HepG2 (cell line): ENCODE data around the gene SSC5D. TPM values are rescaled to one million over a fixed set of nuclear protein-coding genes. Genes with fewer than 3 reads are reported as not detected.

ENCODE experiments used
- ATAC-seq: fragments of 200-7000 bp; cut with Tn5 transposase; 3 replicates; pipeline ENCODE4 v1.9.1; 2020; ENCODE audit warnings: mild to moderate bottlenecking, moderate library complexity
- BruUV-seq: library from RNA; stranded (reverse); fragments of 400-500 nt; replicated peaks from 2 replicates; lab custom pipeline; 2021; lab: Mats Ljungman, UMichigan
- CTCF ChIA-PET: fragments of 300-600 bp; formaldehyde crosslinking; extraction: SDS; loops from one replicate; lab custom pipeline; 2021; ENCODE audit warnings: low total read pairs, inconsistent platforms, low intra/inter-chr PET ratio; lab: Yijun Ruan, JAX
- POLR2A ChIA-PET: fragments of 350-600 bp; sonication (Branson Sonifier 250); formaldehyde crosslinking; loops from one replicate; lab custom pipeline; 2020; ENCODE audit warnings: antibody characterized with exemption, inconsistent platforms; lab: Yijun Ruan, JAX
- DNase-seq: peaks from one replicate; pipeline ENCODE4 v3.0.0-alpha.2; 2015; ENCODE audit warnings: low spot score
- FAIRE-seq: peaks from 3 replicates; lab custom pipeline; 2011; peaks lifted over from hg19 to GRCh38; lab: Jason Lieb, UNC
- H2AFZ ChIP-seq: one replicate; pipeline ENCODE4 v1.6.1; 2011; ENCODE audit warnings: low read length, inconsistent platforms
- H3K27ac ChIP-seq: fragments of 300-600 bp; 3 replicates; pipeline ENCODE4 v1.8.0; 2011; ENCODE audit warnings: mixed run types, mild to moderate bottlenecking, mixed read lengths, low read length, inconsistent platforms; ENCODE audit not compliant: insufficient read depth; ENCODE audit errors: extremely low read length
- H3K27me3 ChIP-seq, 2 experiments: fragments of 200-600 bp in 1 of 2; 2 replicates in 1 of 2; 3 replicates in 1 of 2; pipeline versions ENCODE4 v1.6.0 to v1.8.0; 2011; ENCODE audit warnings: low read length in 2 of 2, mild to moderate bottlenecking in 2 of 2, moderate library complexity in 2 of 2, inconsistent platforms in 1 of 2; ENCODE audit not compliant: insufficient read depth in 2 of 2, control insufficient read depth in 1 of 2
- H3K36me3 ChIP-seq, 2 experiments: fragments of 200-600 bp in 1 of 2; replicated peaks in 1 of 2; 2 replicates in 1 of 2; 3 replicates in 1 of 2; pipeline versions ENCODE4 v1.5.1 to v1.8.0; 2011; ENCODE audit warnings: low read length in 2 of 2, inconsistent platforms in 1 of 2; ENCODE audit not compliant: insufficient read depth in 2 of 2, control insufficient read depth in 1 of 2
- H3K4me1 ChIP-seq: 2 replicates; pipeline ENCODE4 v1.5.1; 2012; ENCODE audit warnings: low read length, inconsistent platforms; ENCODE audit not compliant: insufficient read depth
- H3K4me2 ChIP-seq: 2 replicates; pipeline ENCODE4 v1.6.0; 2011; ENCODE audit warnings: low read depth, low read length, inconsistent platforms
- H3K4me3 ChIP-seq, 3 experiments: fragments of 200-600 bp in 1 of 3; sonication (generic), shearing (Covaris generic) in 1 of 3; replicated peaks in 1 of 3; 2 replicates each; pipeline ENCODE4 v1.5.1; 2011 to 2016; ENCODE audit warnings: low read length in 3 of 3, inconsistent platforms in 2 of 3, low read depth in 2 of 3, mild to moderate bottlenecking in 2 of 3, control low read depth in 1 of 3, mixed read lengths in 1 of 3; ENCODE audit not compliant: insufficient read depth in 1 of 3
- H3K79me2 ChIP-seq: one replicate; pipeline ENCODE4 v1.6.1; 2011; ENCODE audit warnings: low read length, inconsistent platforms; ENCODE audit not compliant: insufficient read depth
- H3K9ac ChIP-seq: 2 replicates; pipeline ENCODE4 v1.6.0; 2011; ENCODE audit warnings: mild to moderate bottlenecking, low read depth, low read length, inconsistent platforms; ENCODE audit not compliant: insufficient read depth
- H3K9me3 ChIP-seq: 2 replicates; pipeline ENCODE4 v1.5.1; 2012; ENCODE audit warnings: mild to moderate bottlenecking, low read length
- H4K20me1 ChIP-seq: 2 replicates; pipeline ENCODE4 v1.6.0; 2011; ENCODE audit warnings: inconsistent platforms, mild to moderate bottlenecking, low read length, moderate library complexity; ENCODE audit not compliant: insufficient read depth
- AGO2 ChIP-seq: fragments of 200-400 bp; formaldehyde crosslinking; optimal IDR thresholded peaks from 2 replicates; pipeline ENCODE3; 2017; ENCODE audit warnings: mild to moderate bottlenecking, low read depth, low read length, moderate library complexity
- FLYWCH1 ChIP-seq: sonication (generic); formaldehyde crosslinking; IDR thresholded peaks from 2 replicates; pipeline ENCODE4 v1.8.1; 2023; ENCODE audit warnings: mild to moderate bottlenecking, missing genetic modification reagents
- HNRNPLL ChIP-seq: fragments of 200-400 bp; formaldehyde crosslinking; IDR thresholded peaks from 2 replicates; pipeline ENCODE4 v1.6.1; 2017; ENCODE audit warnings: mild to moderate bottlenecking, low read depth, low read length; ENCODE audit not compliant: poor library complexity, severe bottlenecking
- NFIB ChIP-seq: sonication (generic); formaldehyde crosslinking; IDR thresholded peaks from 2 replicates; pipeline ENCODE4 v1.9.0; 2021; ENCODE audit warnings: missing genetic modification reagents, mild to moderate bottlenecking, borderline replicate concordance
- NR2F1 ChIP-seq, 2 experiments: fragments of 450-650 bp in 1 of 2; formaldehyde crosslinking in 1 of 2; IDR thresholded peaks; 2 replicates each; pipeline versions ENCODE4 v1.5.0 to v1.6.1; 2016 to 2020; ENCODE audit warnings: mild to moderate bottlenecking in 1 of 2, missing compliant biosample characterization in 1 of 2, missing genetic modification reagents in 1 of 2, moderate library complexity in 1 of 2
- SAFB2 ChIP-seq: sonication (generic); formaldehyde crosslinking; IDR thresholded peaks from 2 replicates; pipeline ENCODE4 v1.5.1; 2020; ENCODE audit warnings: missing genetic modification reagents, low read depth, mild to moderate bottlenecking, borderline replicate concordance
- SIX1 ChIP-seq: sonication (generic); formaldehyde crosslinking; IDR thresholded peaks from 2 replicates; pipeline ENCODE4 v1.4.0; 2020; ENCODE audit warnings: missing genetic modification reagents, borderline replicate concordance
- TMF1 ChIP-seq: sonication (generic); formaldehyde crosslinking; IDR thresholded peaks from 2 replicates; pipeline ENCODE4 v1.8.1; 2022; ENCODE audit warnings: low read depth, missing genetic modification reagents
- XBP1 ChIP-seq: sonication (generic); formaldehyde crosslinking; IDR thresholded peaks from 2 replicates; pipeline ENCODE4 v1.5.0; 2020; ENCODE audit warnings: missing genetic modification reagents
- ZNF724P ChIP-seq: sonication (generic); formaldehyde crosslinking; IDR thresholded peaks from 2 replicates; pipeline ENCODE4 v1.8.0; 2022; ENCODE audit warnings: missing genetic modification reagents, borderline replicate concordance
- ZSCAN25 ChIP-seq: sonication (generic); formaldehyde crosslinking; IDR thresholded peaks from 2 replicates; pipeline ENCODE4 v1.8.0; 2022; ENCODE audit warnings: mild to moderate bottlenecking, missing genetic modification reagents
- whole genome bisulfite sequencing: methylation state at CpG from one replicate; pipeline ENCODE4 v1.1.6; 2017; ENCODE audit warnings: low lambda C conversion rate; 5-methylcytosine and 5-hydroxymethylcytosine counted together
- in situ Hi-C: cut with HindIII; loops from 2 replicates; pipeline ENCODE4 v1.10.0; 2017; ENCODE audit warnings: low pct_unique_long_range_greater_than_20kb; ENCODE audit not compliant: extremely low pct_ligation_motif_present
- intact Hi-C: fragments of 100-400 bp; cut with micrococcal nuclease; formaldehyde crosslinking; loops from one replicate; pipeline ENCODE4 v1.10.0; 2022; ENCODE audit not compliant: unreplicated experiment
- polyA plus RNA-seq, 8 experiments: library from polyadenylated mRNA; depleted of rRNA in 3 of 8; stranded (reverse) in 7 of 8; unstranded in 1 of 8; fragments of >200 nt; fragmentation: Illumina TruSeq in 4 of 8; extraction: Trizol in 4 of 8; gene quantifications; 2 replicates each; pipeline versions ENCODE4 v1.2.1 to v1.2.3, GENCODE V29; 2011 to 2016; ENCODE audit warnings: low read depth in 4 of 8, missing spikeins in 1 of 8, mixed read lengths in 1 of 8; ENCODE audit not compliant: insufficient read depth in 1 of 8
- total RNA-seq, 5 experiments: library from RNA; depleted of rRNA; stranded (reverse); fragments of >200 nt; fragmentation: Illumina TruSeq; extraction: Trizol; gene quantifications; 2 replicates each; pipeline ENCODE4 v1.2.3, GENCODE V29; 2016; ENCODE audit warnings: low read depth in 1 of 5
- TF ChIP-seq, protein P1 (sequence below): IDR thresholded peaks from 2 replicates; pipeline ENCODE4 v1.6.1; 2018; ENCODE audit warnings: missing genetic modification reagents, mild to moderate bottlenecking, missing compliant biosample characterization

SSC5D gene
- total and polyA plus RNA-seq, 2 of the 13 experiments (the other 11 are each of a cell fraction or from before 2014, with no cell fraction given) = not detected

DNA sequence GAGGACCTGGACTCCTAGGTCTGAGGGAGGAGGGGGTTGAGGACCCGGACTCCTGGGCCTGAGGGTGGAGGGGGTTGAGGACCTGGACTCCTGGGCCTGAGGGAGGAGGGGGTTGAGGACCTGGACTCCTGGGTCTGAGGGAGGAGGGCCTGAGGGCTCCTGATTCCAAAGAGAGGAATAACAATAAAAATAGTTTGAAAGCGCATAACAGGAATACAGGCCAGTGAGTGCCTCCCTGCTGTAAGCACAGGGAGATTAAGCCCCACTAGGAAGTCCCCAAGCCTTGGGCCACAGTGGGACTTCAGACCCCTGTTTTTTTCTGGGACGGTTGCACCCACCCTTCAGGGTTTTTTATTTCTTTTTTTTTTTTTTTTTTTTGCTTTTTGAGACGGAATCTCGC lies 49.9 kb downstream of the SSC5D start (continued):
- no peak for TF ChIP-seq SIX1 (CRISPR knock-in tag)
- no peak for TF ChIP-seq FLYWCH1 (CRISPR knock-in tag)
- TF ChIP-seq ZNF724P (CRISPR knock-in tag) = no peak

DNA sequence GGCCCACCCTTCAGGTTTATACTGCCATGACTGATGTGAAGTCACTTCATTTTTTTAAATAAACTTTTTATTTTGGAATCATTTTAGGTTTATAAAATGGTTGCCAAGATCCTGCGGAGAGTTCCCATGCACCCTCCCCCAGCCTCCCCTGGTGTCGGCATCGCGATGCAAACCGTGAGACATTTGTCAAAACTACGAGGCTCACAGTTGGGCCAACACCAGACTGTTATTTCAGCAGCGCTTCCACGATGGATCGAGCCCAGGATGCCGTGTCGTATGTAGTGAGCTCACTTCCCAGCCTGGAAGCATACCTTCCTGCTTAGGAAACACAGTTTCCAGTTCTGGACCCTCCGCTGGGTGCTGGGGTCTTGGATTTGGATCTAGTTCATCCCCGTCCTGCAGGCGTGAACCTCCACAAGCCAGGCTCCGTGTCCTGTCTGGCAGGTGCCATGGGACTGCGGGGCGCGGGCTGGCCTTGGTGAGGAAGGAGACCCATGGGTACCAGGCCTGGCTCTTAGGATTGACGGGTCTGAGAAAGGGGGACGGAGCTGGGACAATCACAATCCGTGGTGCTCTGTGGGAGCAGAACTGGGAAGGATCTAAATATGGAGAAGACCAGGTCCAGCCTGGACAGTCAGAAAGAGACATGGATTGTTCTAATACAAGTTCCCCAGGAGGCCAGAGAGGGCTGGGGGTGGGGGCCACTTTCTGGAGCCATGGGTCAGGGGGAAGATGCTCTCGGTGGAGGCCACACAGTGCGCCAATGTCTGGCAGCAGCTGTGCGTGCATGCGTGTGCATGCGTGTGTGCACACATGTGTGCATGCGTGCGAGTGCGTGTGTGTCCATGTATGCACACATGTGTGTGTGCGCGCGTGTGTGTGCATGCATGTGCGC lies 51.1 kb downstream of the SSC5D start:
- no TSS peak for BruUV-seq
- Histone ChIP-seq H3K4me3 (no peak overlapping the region), H3K79me2 (no peaks in the 10 kb centered on the region), H3K4me2 (no peak overlapping the region), H3K9me3 (no peaks in the 10 kb centered on the region), H3K36me3 (no peaks in the 10 kb centered on the region), H3K27me3 (no peaks in the 10 kb centered on the region; a peak in 1 of 5 replicates), H4K20me1 (no peaks in the 10 kb centered on the region), H3K27ac (no peak overlapping the region), H2AFZ (no peak overlapping the region), H3K9ac (no peak overlapping the region), H3K4me1 (peaks cover 35% of the 10 kb centered on the region)
- TF ChIP-seq AGO2 (peak; percentile 53), TMF1 (no peak), SAFB2 (CRISPR knock-in tag) (no peak), HNRNPLL (peak; percentile 63), NFIB (no peak), NR2F1 (CRISPR knock-in tag; IDR thresholded peaks at IDR 0.05) (no peak), ZSCAN25 (CRISPR knock-in tag) (no peak), XBP1 (CRISPR knock-in tag) (no peak)
- TF ChIP-seq, protein P1, sequence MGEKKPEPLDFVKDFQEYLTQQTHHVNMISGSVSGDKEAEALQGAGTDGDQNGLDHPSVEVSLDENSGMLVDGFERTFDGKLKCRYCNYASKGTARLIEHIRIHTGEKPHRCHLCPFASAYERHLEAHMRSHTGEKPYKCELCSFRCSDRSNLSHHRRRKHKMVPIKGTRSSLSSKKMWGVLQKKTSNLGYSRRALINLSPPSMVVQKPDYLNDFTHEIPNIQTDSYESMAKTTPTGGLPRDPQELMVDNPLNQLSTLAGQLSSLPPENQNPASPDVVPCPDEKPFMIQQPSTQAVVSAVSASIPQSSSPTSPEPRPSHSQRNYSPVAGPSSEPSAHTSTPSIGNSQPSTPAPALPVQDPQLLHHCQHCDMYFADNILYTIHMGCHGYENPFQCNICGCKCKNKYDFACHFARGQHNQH = no peak
- DNase-seq = no peak
- no peak for FAIRE-seq
- 76% methylated on average over 32 of the region's 33 CpGs for WGBS
- ATAC-seq = no peak
- in situ Hi-C loops = no loop called here
- intact Hi-C loops = no loop called here
- POLR2A ChIA-PET = no interaction called here
- CTCF ChIA-PET = no interaction called here
